Retinal pigment epithelial cell (primary cell): Measurements from ENCODE around the gene SORL1-AS1.
A peak's percentile ranks its signal among the peaks of the same experiment; 100 is the strongest.

Experiments used
- DNase-seq: peaks from one replicate; pipeline ENCODE4 v3.0.0-alpha.2; 2010; ENCODE audit warnings: low read depth
- H3K4me3 ChIP-seq: 2 replicates; pipeline ENCODE4 v1.5.1; 2011; ENCODE audit warnings: mild to moderate bottlenecking, low read length, control low read depth, moderate library complexity
- CTCF ChIP-seq: conservative IDR thresholded peaks from 2 replicates; pipeline ENCODE4 v1.5.1; 2011; ENCODE audit warnings: low read depth, low read length, control low read depth, inconsistent platforms

The SORL1-AS1 gene

GRCh38 chr11:121393855-121394254, 58.9 kb downstream of the SORL1-AS1 start:
- H3K4me3 ChIP-seq, result no peak overlapping the region
- no peak for DNase-seq
- TF ChIP-seq CTCF, result no peak

DNA sequence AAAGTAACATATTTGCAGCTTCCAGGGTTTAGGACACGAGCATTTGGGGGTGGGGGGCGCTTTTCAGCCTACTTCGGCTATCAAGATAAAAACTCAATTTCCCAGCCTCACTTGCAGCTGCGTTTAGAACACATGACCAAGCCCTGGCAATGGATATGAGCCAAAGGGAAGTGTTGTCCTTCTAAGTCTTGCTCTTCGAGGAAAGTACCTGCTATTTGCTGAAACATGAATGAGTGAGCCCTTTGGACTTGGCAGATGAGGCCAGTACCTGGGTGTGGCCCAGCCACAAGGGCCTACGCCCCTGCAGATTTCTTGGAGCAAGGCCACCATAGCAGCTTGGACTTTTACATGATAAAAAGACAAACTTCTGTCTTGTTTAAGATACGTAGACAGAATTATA, 60.9 kb downstream of the SORL1-AS1 start:
- no peak for DNase-seq
- TF ChIP-seq CTCF, result no peak
- H3K4me3 ChIP-seq, result no peak overlapping the region

GRCh38 chr11:121389651-121390050, 63.1 kb downstream of the SORL1-AS1 start:
- no peak overlapping the region for H3K4me3 ChIP-seq
- peak; percentile 81 for DNase-seq
- TF ChIP-seq CTCF, result no peak
